ENCODE measurements around the gene MBNL2.

The MBNL2 gene

DNA sequence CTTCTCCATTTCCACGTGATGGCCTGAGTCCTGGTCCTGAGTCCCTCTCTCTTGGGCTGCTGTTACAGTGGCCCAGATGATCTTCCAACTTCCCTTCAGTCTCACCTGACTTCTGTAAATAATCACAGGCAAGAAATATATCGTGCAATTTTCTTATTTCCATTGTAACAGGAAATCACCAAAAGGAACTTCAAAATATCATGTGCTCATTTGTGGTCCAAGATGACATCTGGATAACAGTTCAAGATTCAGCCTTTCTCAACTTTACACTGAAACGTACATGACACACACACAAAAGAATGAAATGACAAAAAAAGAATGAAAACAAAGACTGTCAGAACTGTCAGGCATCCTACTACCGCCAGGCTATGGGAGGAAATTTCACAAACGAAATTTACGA lies 189.9 kb downstream of the MBNL2 start:
- TF ChIP-seq POLR2AphosphoS5 (IDR thresholded peaks at IDR 0.05; ENCODE audit: low read depth) (no peak), SPI1 (IDR thresholded peaks at IDR 0.05; ENCODE audit: borderline replicate concordance, low read depth) (no peak), GABPA (IDR thresholded peaks at IDR 0.05; ENCODE audit: low read depth) (no peak)
- TF ChIP-seq, protein P1, sequence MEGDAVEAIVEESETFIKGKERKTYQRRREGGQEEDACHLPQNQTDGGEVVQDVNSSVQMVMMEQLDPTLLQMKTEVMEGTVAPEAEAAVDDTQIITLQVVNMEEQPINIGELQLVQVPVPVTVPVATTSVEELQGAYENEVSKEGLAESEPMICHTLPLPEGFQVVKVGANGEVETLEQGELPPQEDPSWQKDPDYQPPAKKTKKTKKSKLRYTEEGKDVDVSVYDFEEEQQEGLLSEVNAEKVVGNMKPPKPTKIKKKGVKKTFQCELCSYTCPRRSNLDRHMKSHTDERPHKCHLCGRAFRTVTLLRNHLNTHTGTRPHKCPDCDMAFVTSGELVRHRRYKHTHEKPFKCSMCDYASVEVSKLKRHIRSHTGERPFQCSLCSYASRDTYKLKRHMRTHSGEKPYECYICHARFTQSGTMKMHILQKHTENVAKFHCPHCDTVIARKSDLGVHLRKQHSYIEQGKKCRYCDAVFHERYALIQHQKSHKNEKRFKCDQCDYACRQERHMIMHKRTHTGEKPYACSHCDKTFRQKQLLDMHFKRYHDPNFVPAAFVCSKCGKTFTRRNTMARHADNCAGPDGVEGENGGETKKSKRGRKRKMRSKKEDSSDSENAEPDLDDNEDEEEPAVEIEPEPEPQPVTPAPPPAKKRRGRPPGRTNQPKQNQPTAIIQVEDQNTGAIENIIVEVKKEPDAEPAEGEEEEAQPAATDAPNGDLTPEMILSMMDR (IDR thresholded peaks at IDR 0.05; ENCODE audit: insufficient read depth, low read length) = no peak
- TF ChIP-seq, protein P2, sequence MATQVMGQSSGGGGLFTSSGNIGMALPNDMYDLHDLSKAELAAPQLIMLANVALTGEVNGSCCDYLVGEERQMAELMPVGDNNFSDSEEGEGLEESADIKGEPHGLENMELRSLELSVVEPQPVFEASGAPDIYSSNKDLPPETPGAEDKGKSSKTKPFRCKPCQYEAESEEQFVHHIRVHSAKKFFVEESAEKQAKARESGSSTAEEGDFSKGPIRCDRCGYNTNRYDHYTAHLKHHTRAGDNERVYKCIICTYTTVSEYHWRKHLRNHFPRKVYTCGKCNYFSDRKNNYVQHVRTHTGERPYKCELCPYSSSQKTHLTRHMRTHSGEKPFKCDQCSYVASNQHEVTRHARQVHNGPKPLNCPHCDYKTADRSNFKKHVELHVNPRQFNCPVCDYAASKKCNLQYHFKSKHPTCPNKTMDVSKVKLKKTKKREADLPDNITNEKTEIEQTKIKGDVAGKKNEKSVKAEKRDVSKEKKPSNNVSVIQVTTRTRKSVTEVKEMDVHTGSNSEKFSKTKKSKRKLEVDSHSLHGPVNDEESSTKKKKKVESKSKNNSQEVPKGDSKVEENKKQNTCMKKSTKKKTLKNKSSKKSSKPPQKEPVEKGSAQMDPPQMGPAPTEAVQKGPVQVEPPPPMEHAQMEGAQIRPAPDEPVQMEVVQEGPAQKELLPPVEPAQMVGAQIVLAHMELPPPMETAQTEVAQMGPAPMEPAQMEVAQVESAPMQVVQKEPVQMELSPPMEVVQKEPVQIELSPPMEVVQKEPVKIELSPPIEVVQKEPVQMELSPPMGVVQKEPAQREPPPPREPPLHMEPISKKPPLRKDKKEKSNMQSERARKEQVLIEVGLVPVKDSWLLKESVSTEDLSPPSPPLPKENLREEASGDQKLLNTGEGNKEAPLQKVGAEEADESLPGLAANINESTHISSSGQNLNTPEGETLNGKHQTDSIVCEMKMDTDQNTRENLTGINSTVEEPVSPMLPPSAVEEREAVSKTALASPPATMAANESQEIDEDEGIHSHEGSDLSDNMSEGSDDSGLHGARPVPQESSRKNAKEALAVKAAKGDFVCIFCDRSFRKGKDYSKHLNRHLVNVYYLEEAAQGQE (IDR thresholded peaks at IDR 0.05; ENCODE audit: insufficient replicate concordance, low read depth) = no peak
- DNase-seq (ENCODE audit: low read depth in 1 of 2, low spot score in 1 of 2) = no peak
- Histone ChIP-seq H3K27me3 (ENCODE audit: insufficient read depth, poor library complexity, severe bottlenecking) (peaks cover 2% of the 10 kb centered on the region), H3K4me3 (replicated peaks; ENCODE audit: insufficient read depth, low read length) (no peak overlapping the region), H3K27ac (replicated peaks) (no peak overlapping the region)

DNA sequence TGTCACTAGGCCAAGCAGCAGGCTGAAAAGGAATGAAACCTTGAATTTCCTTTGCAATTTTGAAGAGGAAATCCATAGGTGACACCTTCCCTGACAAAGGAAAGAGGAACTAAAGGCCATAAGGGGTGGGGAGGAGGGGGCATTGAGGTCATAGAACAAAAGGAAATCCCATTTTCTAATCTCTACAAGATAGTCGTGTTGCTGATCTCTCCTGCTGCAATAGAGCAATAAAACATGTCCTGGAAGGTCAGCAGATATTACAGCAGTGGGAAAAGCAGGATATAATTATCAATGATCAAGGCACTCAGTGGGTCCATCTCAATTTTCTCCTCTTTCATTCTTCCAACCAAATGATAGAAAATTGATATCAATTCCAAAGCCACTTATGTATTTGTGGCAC lies 191.6 kb downstream of the MBNL2 start:
- no peak overlapping the region for H3K27ac ChIP-seq (replicated peaks)
- TF ChIP-seq, protein P2 (IDR thresholded peaks at IDR 0.05; ENCODE audit: insufficient replicate concordance, low read depth) = no peak
- no peak for DNase-seq (ENCODE audit: low read depth in 1 of 2, low spot score in 1 of 2)
- no peaks in the 10 kb centered on the region for H3K27me3 ChIP-seq (ENCODE audit: insufficient read depth, poor library complexity, severe bottlenecking)
- H3K4me3 ChIP-seq (replicated peaks; ENCODE audit: insufficient read depth, low read length) = no peak overlapping the region

DNA sequence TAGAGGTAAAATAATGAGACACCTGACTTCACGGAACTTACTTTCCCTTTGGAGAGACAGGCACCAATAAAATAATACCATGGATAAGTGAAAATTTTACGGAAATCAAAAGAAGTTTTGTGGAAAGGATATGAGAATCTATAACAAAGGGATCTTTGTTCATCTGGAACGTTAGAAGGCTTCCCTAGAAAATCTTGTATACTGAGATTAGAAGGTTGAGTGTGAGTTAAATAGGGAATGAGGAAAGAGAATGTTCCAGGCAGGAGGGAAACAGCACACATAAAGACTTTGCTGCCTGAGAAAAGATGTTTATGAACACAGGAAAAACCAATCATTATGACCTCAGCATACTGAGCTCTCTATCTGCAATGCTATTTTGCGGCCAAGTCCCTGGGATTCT lies 192.3 kb downstream of the MBNL2 start:
- no peak for DNase-seq (ENCODE audit: low read depth in 1 of 2, low spot score in 1 of 2)
- TF ChIP-seq SPI1 (IDR thresholded peaks at IDR 0.05; ENCODE audit: borderline replicate concordance, low read depth) = no peak
- Histone ChIP-seq H3K27me3 (ENCODE audit: insufficient read depth, poor library complexity, severe bottlenecking) (no peaks in the 10 kb centered on the region), H3K4me3 (replicated peaks; ENCODE audit: insufficient read depth, low read length) (no peak overlapping the region), H3K27ac (replicated peaks) (no peak overlapping the region)

DNA sequence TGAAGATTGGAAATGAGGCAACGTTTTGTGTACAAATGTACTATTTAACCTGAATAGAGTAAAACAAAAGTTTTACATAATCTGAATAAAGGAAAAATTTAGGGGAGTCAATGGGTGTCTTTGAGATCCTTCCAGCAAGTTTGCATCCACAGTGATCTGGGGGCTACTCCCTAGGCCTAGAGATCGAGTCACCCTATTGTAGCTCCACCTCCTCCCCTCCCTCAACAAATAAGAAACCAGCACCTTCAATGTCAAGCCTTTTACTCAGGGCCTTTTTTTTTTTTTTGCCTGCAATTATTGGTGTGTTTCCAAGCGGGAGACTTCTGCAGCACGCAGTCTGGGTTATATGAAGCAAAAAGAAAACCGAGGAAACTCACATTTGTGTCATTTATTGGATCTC lies 195.6 kb downstream of the MBNL2 start:
- Histone ChIP-seq H3K27me3 (ENCODE audit: insufficient read depth, poor library complexity, severe bottlenecking) (no peaks in the 10 kb centered on the region), H3K4me3 (replicated peaks; ENCODE audit: insufficient read depth, low read length) (no peak overlapping the region), H3K27ac (replicated peaks) (no peak overlapping the region)
- DNase-seq (ENCODE audit: low read depth in 1 of 2, low spot score in 1 of 2) = no peak
- TF ChIP-seq, protein P1 (IDR thresholded peaks at IDR 0.05; ENCODE audit: insufficient read depth, low read length) = no peak
- no peak for TF ChIP-seq SPI1 (IDR thresholded peaks at IDR 0.05; ENCODE audit: borderline replicate concordance, low read depth)
- TF ChIP-seq GABPA (IDR thresholded peaks at IDR 0.05; ENCODE audit: low read depth) = no peak
- TF ChIP-seq POLR2AphosphoS5 (IDR thresholded peaks at IDR 0.05; ENCODE audit: low read depth) = no peak
- TF ChIP-seq, protein P2 (IDR thresholded peaks at IDR 0.05; ENCODE audit: insufficient replicate concordance, low read depth) = no peak

All from HL-60 (cell line).